Stimulated activated CD8-positive, alpha-beta memory T cell treated with anti-CD3 and anti-CD28 coated beads, Interleukin-7, amount 100 ng/mL, for 4 hours (primary cell): ENCODE measurements around the gene CD79A.
"Not testable (repeated sequence)": the region's sequence is repeated elsewhere in the genome, so short reads cannot be mapped to it uniquely, and the experiment has no call there.

Source experiments
- DNase-seq, 2 donors: peaks; one replicate each; pipeline ENCODE4 v3.0.0-alpha.2; 2020; ENCODE audit warnings: low read depth in 2 of 2

Gene CD79A

DNA sequence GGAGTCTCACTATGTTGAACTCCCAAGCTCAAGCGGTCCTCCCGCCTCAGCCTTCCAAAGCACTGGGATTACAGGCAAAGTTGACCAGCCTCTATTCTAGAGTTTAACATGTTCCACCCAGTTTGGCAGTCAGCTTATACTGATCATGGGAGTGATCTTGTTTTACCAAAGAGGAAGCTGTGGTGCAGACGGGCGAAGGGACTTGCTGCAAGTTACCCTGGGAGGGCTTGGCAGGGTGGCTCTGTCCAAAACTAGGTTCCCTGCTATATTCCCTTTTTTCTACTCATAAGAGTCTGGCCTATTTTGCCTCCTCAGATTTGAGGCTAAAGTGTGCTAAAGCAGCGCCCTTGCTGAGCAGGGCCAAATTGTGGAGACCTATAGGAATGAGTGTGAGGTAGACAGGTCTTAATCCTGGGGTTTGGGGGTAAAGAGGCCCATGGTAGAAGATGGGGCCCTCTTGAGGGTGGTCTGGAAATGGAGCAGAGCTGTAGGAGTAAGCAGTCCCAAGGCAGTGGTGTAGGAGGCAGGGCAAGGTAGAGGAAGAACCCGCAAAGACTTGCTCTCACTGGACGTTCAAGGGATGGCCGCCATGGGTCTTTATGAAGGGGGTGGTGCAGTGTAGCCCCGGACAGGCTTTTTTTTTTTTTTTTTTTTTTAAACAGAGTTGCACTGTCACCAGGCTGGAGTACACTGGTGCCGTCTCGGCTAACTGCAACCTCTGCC, 13.7 kb upstream of the CD79A start:
- DNase-seq = no peak

DNA sequence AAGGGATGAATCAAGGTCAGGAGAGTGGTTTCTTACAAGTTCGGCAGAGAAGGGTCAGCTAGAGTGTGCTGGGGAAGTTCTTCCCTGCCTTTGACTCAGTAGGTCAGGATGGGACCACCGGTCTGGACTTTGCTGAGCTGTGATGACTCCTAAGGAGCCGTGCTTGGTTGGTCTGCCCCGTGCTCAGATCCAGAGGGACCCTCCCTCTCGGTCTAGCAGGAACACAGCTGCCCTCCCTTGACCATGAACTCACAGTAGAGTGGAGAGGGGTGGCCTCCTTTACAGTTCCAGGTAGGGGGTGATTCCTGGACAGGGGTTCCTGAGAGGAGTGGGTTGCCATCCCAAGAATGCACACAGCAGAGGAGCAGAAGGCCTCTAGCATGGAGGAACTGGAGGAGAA, 12.7 kb upstream of the CD79A start:
- DNase-seq = no peak

DNA sequence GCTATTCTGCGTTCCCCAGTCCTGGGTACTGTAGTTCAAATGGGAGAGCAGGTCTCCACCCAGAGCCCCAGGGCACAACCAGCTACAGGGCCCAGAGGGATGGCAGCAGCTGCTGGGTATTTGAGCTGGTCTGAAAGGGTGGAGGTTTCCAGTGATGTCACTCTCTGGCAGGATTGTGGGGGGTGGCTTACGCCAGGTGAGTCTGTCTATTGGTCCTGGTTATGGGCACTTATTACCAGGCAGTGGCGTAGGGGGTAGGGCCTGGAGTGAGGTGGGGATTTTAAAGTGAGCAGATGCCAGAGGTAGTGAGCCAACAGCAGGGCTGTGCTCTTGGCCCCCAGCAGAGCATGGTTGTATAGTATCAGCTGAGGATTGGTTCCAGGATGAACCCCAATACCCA, 10.8 kb upstream of the CD79A start:
- no peak for DNase-seq

DNA sequence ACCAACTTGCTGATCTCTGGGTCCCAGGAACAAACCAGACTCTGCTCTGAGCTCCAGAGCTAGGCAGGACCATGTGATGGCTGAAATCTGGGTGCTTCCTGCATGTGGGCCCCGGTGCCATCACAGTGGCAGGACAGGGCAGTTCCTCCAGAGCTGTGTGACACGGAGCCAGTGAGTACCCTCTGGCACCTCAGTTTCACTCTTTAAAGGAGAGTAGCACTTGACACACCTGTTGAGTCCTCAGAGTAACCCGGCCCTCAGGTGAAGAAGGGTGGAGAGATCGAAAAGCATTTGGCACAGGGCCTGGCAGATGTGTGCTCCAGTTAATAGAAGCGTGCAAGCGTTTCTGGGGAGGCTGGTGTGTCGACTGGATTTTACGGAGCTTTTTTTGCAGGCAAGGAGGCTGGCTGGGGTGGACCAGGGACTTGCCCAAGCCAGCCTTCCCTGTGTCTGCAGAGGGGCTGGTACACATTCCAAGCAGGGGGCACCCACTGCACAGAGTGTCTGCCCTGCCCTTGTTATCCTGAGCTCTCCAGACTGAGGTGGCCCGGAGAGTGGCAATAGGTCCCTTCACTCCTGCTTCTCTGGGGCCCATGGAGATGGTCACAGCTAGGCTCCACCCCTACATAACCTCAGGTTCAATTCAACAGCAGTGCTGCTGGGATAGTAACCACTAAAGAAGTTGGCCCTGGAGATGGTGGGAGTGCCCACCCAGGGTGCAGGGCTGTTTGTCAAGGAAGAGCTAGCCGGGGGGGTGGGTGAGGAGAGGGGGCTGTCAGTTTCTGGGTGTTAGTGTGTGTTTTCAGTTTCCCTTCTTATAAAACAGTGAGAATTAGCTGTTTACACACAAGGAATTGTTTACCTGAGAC, 8.7 kb upstream of the CD79A start:
- DNase-seq = no peak

DNA sequence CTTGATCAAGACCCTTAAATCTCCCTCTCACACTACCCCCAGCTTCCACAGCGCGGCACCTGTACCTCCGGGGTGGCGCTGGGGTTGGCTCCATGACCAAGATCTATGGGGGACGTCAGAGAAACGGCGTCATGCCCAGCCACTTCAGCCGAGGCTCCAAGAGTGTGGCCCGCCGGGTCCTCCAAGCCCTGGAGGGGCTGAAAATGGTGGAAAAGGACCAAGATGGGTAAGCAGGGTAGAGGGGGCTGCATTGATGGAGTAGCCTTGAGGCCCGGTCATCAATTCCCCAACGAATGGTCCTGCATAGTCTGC, 8.1 kb upstream of the CD79A start:
- DNase-seq = no peak

DNA sequence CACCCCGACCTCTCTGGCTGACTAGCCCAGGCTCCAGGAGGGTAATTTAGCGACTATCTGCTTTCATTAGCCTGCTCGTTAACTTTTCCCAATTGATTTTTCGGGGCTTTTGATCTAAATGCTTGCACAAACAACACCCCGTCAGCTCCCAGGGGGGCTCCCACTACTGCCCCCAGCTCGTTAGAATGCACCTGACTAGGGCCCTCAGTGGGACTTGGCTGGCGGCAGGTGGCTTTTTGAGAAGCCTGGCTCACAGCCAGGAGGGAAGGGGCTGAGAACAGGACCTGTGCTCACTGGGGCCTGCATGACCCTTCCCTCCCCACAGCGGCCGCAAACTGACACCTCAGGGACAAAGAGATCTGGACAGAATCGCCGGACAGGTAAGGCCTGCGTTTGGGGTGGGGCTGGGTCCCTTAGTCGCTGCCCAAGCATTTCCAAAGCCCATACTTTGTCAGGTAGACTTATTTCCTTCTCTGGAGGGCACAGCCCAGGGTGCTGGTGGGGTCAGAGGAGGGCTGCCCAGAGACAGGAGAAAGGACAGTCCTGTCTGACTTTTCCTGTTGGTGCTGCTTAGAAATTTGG, 7.6 kb upstream of the CD79A start:
- no peak for DNase-seq

DNA sequence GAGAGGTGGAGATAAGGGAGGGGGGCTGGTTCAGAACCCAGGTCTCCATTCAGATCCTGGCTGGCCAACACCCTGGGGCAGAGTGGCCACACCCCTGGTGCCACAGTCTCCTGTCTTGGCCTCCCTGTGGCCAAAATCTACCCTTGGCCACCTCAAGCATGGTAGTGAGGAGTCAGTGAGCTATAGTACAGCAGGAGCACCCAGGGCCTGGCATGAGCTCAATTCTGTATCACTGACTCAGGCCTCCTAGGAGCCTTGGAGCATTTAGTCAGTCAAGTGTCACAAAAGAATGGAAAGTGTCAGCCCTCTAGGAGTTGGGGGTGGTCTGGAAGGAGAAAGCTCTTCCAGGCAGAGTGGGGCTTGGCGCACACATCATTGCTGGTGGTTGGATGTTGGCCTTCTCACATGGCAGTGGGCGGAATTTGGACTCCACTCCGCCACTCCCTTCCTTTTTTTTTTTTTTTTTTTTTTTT, 6.6 kb upstream of the CD79A start:
- DNase-seq = no peak

DNA sequence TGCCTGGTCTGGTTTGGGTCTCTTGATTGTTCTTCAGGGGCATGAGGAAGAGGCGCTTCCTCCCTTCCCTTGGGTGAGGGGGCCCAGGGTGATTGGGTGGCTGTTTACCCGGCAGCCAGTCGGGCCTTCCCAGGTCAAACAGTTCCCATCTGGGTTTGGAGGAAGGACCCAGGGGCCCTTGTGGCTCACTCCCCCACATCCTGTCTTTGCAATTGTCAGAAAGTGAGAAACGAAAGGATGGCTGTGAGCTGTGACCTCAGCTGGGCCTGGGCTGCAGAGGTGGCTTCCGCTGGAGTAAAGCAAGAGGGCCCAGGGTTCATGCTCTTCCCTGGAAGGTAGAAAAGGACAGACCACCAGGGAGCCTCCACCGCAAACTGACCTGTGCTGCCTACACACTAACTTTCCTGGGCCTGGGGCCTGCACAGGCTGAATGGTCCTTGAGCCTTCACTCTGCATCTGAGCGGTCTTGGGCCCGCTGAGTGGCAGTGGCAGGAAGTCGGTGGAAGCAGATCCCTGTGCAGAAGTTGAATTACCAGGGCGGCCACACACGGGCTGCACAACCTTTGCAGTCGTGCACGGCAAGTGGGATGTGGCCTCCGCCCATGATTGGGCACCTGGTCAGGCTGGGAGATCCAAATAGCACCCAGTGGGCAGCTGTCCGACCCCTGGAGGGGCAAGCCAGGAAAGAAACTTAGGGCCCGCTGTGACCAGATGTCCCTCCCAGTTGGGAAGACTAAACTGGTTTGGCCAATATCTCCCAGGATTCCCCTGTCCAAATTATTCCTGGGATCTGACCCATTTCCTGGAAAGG, 5.3 kb upstream of the CD79A start:
- DNase-seq = peak in 1 of 2 donors; percentile 43

DNA sequence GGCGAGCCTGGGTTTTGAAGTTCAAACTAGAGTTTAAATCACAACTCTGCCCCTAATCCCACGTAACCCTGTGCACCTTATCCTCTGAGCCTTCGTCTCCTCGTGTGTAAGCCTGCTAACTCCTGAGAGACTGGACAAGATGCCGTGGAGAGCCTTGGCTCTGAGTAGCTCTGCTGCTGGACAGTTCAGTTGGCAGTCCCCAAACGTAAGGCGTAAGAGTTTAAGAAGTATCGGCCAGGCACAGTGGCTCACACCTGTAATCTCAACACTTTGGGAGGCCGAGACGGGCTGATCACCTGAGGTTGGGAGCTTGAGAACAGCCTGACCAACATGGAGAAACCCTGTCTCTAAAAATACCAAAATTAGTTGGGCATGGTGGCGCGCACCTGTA, 4.7 kb upstream of the CD79A start:
- DNase-seq = no peak

DNA sequence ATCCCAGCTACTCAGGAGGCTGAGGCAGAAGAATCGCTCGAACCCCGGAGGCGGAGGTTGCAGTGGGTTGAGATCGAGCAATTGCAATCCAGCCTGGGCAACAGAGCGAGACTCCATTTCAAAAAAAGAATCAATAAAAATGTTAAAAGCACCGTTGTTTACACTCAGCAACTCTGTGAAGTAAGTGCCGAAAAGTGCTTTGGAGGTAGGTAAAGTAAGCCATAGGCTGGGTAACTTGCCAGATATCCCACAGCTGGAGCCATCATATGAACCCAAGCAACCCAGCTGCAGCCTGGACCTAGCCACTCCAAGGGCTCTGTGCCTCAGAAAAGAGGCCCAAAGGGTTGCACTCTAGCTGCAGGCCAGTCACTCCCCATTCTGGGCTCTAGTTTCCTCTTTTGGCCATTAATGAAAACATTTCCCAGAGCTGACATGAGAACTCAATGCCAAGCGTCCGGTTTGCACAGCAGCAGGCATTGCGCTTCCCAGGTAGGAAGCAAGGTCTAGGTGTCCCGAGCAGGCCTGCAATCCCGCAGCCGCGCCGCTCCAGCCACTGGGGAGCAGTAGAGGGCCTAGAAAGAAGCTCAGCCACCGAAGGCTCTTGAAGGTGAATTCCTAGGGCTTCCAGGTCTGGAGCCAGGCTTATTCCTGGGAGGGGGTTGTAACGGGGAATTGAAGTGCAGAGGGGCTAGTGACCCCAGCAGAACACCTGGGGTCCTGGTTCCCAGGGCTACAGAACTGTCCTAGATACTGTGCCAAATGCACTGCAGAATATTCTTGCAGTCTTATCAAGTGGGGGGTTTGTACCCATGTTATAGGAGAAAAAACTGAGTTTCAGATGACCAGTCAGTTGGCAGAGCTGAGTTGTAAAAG, 4.1 kb upstream of the CD79A start:
- DNase-seq = peak in 1 of 2 donors; percentile 43

DNA sequence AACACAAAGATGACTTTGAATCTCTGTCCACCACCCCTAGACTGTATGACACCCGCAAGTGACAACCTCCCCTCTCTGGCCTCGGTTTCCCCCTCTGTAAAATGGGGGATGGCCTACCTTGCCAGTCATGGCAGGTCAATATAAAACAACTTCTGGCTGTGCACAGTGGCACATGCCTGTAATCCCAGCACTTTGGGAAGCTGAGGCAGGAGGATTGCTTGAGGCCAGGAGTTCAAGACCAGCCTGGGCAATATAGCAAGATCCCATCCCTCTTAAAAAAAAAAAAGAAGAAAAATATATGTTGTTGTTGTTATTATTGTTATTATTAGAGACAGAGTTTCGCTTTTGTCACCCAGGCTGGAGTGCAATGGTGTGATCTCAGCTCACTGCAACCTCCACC, 1.1 kb upstream of the CD79A start:
- DNase-seq = not testable (repeated sequence)

DNA sequence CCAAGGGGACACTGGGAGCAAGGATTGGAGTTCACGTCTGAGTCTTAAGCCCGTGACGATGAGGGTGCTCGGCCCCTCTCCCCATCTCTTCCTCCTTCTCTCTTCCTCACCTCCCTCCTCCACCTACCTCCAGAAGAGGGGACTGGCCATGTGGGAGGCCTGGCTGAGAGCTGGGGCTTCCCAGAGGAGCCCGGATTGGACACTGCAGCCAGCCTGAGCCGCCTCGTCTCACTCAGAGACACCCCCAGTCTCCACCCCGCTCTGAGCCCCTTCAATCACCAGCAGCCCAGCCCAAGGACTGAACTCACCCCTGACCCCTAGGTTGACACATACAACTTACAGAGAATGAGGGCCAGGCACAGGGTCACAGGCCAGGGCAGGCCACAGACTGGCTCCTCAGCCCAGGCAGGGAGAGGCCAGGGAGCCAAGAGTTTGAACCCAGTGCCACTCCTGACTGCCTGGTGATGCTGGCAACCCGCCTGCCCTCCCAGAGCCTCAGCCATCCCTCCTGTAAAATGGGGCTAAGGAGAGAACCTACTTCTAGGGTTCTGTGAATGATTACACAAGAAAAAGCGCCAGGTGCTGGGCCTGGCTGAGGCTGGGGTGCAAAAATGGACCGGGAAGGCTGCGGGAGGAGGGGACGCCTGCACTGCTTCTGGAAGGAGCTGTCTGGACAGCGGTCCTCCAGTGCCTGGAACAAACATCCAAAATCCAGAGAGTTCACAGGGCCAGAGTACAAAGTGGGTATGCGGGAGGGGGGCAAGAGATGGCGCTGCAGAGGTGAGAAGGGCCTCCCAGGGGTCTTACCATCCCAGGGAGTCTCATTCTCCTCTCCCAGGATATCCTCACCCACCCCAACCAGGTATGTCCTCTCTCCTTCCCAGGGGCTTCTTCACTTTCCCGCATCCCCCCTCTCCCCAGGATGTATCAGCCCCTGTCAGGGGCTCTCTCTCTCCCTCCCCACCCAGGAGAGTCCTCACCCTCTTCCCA, 1.1 kb downstream of the CD79A start:
- DNase-seq = no peak

DNA sequence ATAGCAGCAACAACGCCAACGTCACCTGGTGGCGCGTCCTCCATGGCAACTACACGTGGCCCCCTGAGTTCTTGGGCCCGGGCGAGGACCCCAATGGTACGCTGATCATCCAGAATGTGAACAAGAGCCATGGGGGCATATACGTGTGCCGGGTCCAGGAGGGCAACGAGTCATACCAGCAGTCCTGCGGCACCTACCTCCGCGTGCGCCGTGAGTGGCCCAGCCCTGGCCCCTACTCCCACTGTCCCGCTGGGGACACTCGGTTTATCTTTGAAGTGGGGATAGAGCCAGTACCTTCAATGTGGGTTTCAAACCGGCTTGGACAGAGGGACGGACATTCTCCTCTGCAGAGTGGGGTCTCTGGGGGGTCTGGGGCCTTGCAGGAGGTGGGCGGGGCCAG, 2.0 kb downstream of the CD79A start:
- DNase-seq = no peak

DNA sequence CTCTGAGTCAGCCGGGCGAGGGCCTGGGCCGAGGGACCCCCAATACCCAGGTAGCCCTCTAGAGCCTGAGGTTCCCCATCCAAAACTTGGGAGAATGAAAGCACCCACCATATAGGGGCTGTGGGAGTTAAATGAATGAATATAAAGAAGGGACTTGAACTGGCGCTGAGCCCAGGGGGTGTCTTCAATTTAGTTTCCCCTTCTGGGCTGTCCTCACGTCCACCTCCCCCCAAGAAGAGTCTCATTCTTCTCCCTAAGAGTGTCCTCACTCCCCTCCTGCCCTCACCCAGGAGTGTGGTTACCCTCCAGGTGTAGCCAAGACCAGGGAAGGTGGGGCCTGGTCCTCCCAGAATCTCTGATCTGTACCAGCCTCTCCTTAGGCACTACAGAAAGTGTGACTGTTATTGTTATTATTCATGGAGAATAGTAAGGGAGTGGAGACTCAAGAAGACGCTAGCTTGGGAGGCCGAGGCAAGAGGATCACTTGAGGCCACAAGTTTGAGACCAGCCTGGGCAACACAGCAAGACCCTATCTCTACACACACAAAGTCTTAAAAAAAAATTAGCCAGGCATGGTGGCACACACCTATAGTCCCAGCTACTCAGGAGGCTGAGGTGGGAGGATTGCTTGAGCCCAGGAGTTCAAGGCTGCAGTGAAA, 2.7 kb downstream of the CD79A start:
- DNase-seq = no peak

DNA sequence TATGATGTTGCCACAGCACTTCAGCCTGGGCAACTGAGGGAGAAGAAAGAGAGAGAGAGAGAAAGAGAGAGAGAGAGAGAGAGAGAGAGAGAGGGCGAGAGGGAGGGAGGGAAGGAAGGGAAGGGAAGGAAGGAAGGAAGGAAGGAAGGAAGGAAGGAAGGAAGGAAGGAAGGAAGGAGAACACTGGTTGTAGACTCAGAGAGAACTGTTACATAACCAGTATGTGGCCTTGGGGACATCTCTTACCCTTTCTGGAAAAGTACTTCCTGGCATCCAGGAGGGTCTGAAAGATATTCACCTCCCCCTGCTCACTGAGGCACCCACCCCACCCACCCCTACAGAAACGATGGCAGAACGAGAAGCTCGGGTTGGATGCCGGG, 3.2 kb downstream of the CD79A start:
- no peak for DNase-seq

DNA sequence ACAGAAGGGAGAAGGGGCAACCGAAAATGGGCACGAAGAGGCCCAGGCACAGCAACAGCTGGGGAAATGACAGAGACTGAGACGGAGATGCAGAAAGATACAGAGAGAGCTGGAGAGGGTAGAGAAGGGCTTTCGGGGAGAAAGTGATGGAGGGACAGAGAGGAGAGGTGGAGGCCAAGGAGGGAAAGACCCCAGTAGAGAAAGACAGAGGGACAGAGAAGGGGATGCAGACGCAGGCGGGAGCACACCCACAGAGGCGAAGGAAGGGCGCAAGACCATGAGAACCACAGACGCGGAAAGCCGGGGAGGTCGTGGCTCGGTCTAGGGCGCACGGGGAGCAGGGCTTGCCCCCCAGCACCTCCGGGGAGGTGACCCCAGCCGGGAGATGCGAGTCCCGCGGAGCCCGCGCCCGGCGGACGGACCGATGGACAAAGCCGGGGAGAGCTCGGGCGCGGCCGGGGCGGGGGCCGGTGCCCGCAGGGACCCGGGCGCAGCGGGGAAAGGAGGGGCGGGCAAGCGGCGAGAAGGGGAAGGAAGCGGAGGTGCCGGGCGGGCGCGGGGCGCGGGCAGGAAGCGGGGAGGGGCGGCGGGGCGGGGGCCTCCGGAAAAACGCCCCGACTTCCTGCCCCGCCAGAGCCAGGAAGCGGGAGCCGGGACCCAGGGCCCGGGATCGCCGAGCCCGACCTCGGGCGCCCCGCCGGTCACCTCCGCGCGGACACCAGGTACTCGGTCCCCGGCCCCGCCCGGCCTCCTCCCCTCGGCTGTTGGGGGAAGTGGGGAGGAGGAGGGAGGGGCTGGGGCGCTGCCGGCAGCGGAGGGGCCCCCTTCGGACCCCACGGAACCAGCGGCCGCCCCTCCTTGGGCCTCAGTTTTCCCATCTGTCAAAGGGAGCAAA, 5.7 kb downstream of the CD79A start, which contains the start of gene ARHGEF1:
ARHGEF1 (plus strand) TSS at position 617 of the 895 bp plus-strand sequence. CDS start 4,899 bp downstream, outside the sequence.
- DNase-seq = peak in 1 of 2 donors; percentile 61

DNA sequence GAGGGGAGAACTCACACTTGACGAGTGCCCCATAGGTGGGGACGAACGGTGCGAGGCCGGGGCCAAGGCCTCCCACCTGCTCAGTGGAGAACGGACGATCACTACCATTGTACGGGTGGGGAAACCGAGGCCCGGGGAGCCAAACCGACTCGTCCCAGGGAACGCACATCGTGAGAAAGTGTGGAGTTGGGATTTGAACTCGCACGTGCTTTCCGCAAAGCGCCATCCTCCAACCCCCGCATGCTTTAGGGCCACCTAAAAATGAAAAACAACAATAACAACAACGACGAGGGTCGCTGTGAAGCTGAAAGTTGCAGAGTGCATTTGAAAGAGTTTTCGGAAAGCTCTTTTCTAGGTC, 6.4 kb downstream of the CD79A start:
- no peak for DNase-seq
